Sigmoid colon (tissue), 7 donors: Measurements from ENCODE around the gene TRAFD1. TPM values are rescaled to one million over a fixed set of nuclear protein-coding genes. Genes with fewer than 3 reads are reported as not detected.

Experiments
- DNase-seq: peaks from one replicate; pipeline ENCODE4 v3.0.0-alpha.2; 2019
- H3K27ac ChIP-seq, 4 donors: fragments of 200-600 bp; sonication (generic); one replicate each; pipeline ENCODE4 v1.5.1; 2016 to 2019; ENCODE audit warnings: mild to moderate bottlenecking in 1 of 4
- H3K27me3 ChIP-seq, 3 donors: fragments of 200-600 bp; sonication (generic); one replicate each; pipeline ENCODE4 v1.5.1; 2019; ENCODE audit warnings: mild to moderate bottlenecking in 1 of 3
- H3K36me3 ChIP-seq, 4 donors: fragments of 200-600 bp; sonication (generic); one replicate each; pipeline ENCODE4 v1.5.1; 2016 to 2019
- H3K4me1 ChIP-seq, 4 donors: fragments of 200-600 bp; sonication (generic); one replicate each; pipeline ENCODE4 v1.5.1; 2017 to 2019
- H3K4me3 ChIP-seq, 4 donors: fragments of 200-600 bp; sonication (generic); one replicate each; pipeline ENCODE4 v1.5.1; 2017 to 2019; ENCODE audit warnings: mild to moderate bottlenecking in 2 of 4, moderate library complexity in 1 of 4
- H3K9me3 ChIP-seq, 4 donors: fragments of 200-600 bp in 3 of 4; sonication (generic) in 3 of 4; one replicate each; pipeline versions ENCODE4 v1.5.1 to v1.6.1; 2013 to 2019
- CTCF ChIP-seq, 4 experiments: fragments of 450-650 bp in 3 of 4; fragments of 200-600 bp in 1 of 4; IDR thresholded peaks; one replicate each; pipeline ENCODE4 v1.5.1; 2016 to 2019; ENCODE audit warnings: antibody characterized with exemption in 4 of 4, mild to moderate bottlenecking in 3 of 4, moderate library complexity in 2 of 4
- EP300 ChIP-seq, 4 donors: sonication (generic); formaldehyde crosslinking; IDR thresholded peaks; one replicate each; pipeline ENCODE4 v1.6.1; 2017; ENCODE audit warnings: antibody characterized with exemption in 4 of 4
- POLR2A ChIP-seq, 2 donors: fragments of 450-650 bp; IDR thresholded peaks; one replicate each; pipeline ENCODE4 v1.6.1; 2016; ENCODE audit warnings: antibody characterized with exemption in 2 of 2, mild to moderate bottlenecking in 2 of 2, moderate library complexity in 2 of 2
- POLR2AphosphoS5 ChIP-seq, 4 donors: sonication (generic); formaldehyde crosslinking; IDR thresholded peaks; one replicate each; pipeline ENCODE4 v1.6.1; 2017; ENCODE audit warnings: antibody characterized with exemption in 4 of 4
- WGBS, 2 donors: extraction: QIAGEN DNeasy Blood & Tissue Kit; methylation state at CpG; one replicate each; pipeline ENCODE4 v1.1.7; 2013; 5-methylcytosine and 5-hydroxymethylcytosine counted together
- intact Hi-C: fragments of 100-400 bp; cut with DNase I; formaldehyde crosslinking; loops from one replicate; pipeline ENCODE4 v1.15.1; 2023
- polyA plus RNA-seq, 3 donors: library from polyadenylated mRNA; stranded (reverse); fragments of 200-250 nt; gene quantifications; one replicate each; pipeline ENCODE4 v1.2.3, GENCODE V29; 2013
- total RNA-seq, 4 donors: library from RNA; depleted of rRNA; stranded (reverse); fragments of >200 nt; gene quantifications; one replicate each; pipeline ENCODE4 v1.1.0, GENCODE V29; 2016
- donor health status: healthy with polysubstance abuse.
- donor health status: Bipolar disorder and iron deficiency.
- donor health status: healthy.

TRAFD1 gene
- total and polyA plus RNA-seq, 7 donors: 17.4 to 90.8 (median 42.1) TPM

- 89 to 91% methylated on average over 8 of the region's 8 CpGs for WGBS, 2 donors
- intact Hi-C loops: no loop called here
- no peak for DNase-seq
- Histone ChIP-seq H3K27me3 (no peaks in the 10 kb centered on the region), H3K36me3 (no peaks in the 10 kb centered on the region), H3K9me3 (no peaks in the 10 kb centered on the region), H3K4me1 (peaks cover 0 to 25% (median 20%) of the 10 kb centered on the region in 4 donors), H3K4me3 (no peak overlapping the region), H3K27ac (peak overlapping the region in 3 of 4 donors; percentile 38 to 56 (median 45))
- TF ChIP-seq POLR2AphosphoS5 (IDR thresholded peaks at IDR 0.05) (peak in 1 of 4 donors; percentile 18), CTCF (IDR thresholded peaks at IDR 0.05) (no peak)
Observed at GRCh38 chr12:112117685-112118084, 7.7 kb upstream of the TRAFD1 start.

GRCh38 chr12:112121780-112122565, 3.4 kb upstream of the TRAFD1 start:
- TF ChIP-seq CTCF (IDR thresholded peaks at IDR 0.05) (no peak), EP300 (IDR thresholded peaks at IDR 0.05) (peak in 1 of 4 donors; percentile 52), POLR2AphosphoS5 (IDR thresholded peaks at IDR 0.05) (peak; percentile 39 to 87 (median 80)), POLR2A (IDR thresholded peaks at IDR 0.05) (no peak)
- Histone ChIP-seq H3K36me3 (no peaks in the 10 kb centered on the region), H3K27ac (peak overlapping the region; percentile 80 to 99 (median 90)), H3K9me3 (no peaks in the 10 kb centered on the region), H3K27me3 (no peaks in the 10 kb centered on the region), H3K4me1 (peaks cover 0 to 55% (median 36%) of the 10 kb centered on the region in 4 donors), H3K4me3 (no peak overlapping the region)
- DNase-seq: peak; percentile 96
- intact Hi-C loops: loop anchor here (2.0 to 10.0 kb wide), 2 partner anchors 75 to 263 kb away; partner anchors contain the start of gene HECTD4
- 52 to 71% methylated on average over 11 of the region's 11 CpGs for WGBS, 2 donors

GRCh38 chr12:112122823-112123690, 2.3 kb upstream of the TRAFD1 start:
- Histone ChIP-seq H3K27ac (peak overlapping the region; percentile 80 to 99 (median 90)), H3K4me1 (peaks cover 0 to 58% (median 43%) of the 10 kb centered on the region in 4 donors), H3K9me3 (no peaks in the 10 kb centered on the region), H3K4me3 (no peak overlapping the region), H3K27me3 (no peaks in the 10 kb centered on the region), H3K36me3 (no peaks in the 10 kb centered on the region)
- TF ChIP-seq POLR2AphosphoS5 (IDR thresholded peaks at IDR 0.05): peak; percentile 24 to 72 (median 38)
- TF ChIP-seq POLR2A (IDR thresholded peaks at IDR 0.05): no peak
- 61 to 79% methylated on average over 12 of the region's 12 CpGs for WGBS, 2 donors
- intact Hi-C loops: loop anchor here (2.0 to 10.0 kb wide), 2 partner anchors 76 to 262 kb away; partner anchors contain the start of gene HECTD4
- DNase-seq: no peak

GRCh38 chr12:112124918-112125249, 476 bp upstream of the TRAFD1 start:
- no peak for TF ChIP-seq EP300 (IDR thresholded peaks at IDR 0.05)
- TF ChIP-seq POLR2A (IDR thresholded peaks at IDR 0.05): no peak
- no peak for TF ChIP-seq CTCF (IDR thresholded peaks at IDR 0.05)
- TF ChIP-seq POLR2AphosphoS5 (IDR thresholded peaks at IDR 0.05): no peak
- DNase-seq: no peak
- H3K9me3 ChIP-seq: no peaks in the 10 kb centered on the region
- 8 to 16% methylated on average over 1 of the region's 1 CpG for WGBS, 2 donors
- intact Hi-C loops: loop anchor here (1.0 to 10.0 kb wide), 3 partner anchors 16 to 260 kb away; partner anchors contain the start of genes ERP29, HECTD4 and TMEM116
- peaks cover 0 to 76% (median 60%) of the 10 kb centered on the region in 4 donors for H3K4me1 ChIP-seq
- H3K27me3 ChIP-seq: no peaks in the 10 kb centered on the region
- H3K27ac ChIP-seq: peak overlapping the region; percentile 96 to 99 (median 98)
- H3K4me3 ChIP-seq: peak overlapping the region in 2 of 4 donors; percentile 80 to 93
- H3K36me3 ChIP-seq: no peaks in the 10 kb centered on the region
